Measurements from ENCODE around the gene RSF1.
"Not testable (repeated sequence)": the region's sequence is repeated elsewhere in the genome, so short reads cannot be mapped to it uniquely, and the experiment has no call there.

Gene RSF1

GRCh38 chr11:77820565-77821348 is at the start of gene RSF1, which contains the start of gene AAMDC:
Gene RSF1, minus strand, starts transcription at chr11:77820722. Its CDS starts 8 bp downstream, at chr11:77820714.
Gene AAMDC, plus strand, starts transcription at chr11:77821144. Its CDS starts 21,353 bp downstream, at chr11:77842497.
- in situ Hi-C loops (cut with MboI; ENCODE audit: low sequenced_read_pairs), result no loop called here

GRCh38 chr11:77868744-77869143 is 48.2 kb upstream of the RSF1 start:
- in situ Hi-C loops (cut with MboI; ENCODE audit: low sequenced_read_pairs), result no loop called here

GRCh38 chr11:77866336-77866735 is 45.8 kb upstream of the RSF1 start:
- in situ Hi-C loops (cut with MboI; ENCODE audit: low sequenced_read_pairs), result no loop called here

GRCh38 chr11:77865805-77866204 is 45.3 kb upstream of the RSF1 start:
- in situ Hi-C loops (cut with MboI; ENCODE audit: low sequenced_read_pairs), result no loop called here

GRCh38 chr11:77861444-77861843 is 40.9 kb upstream of the RSF1 start:
- in situ Hi-C loops (cut with MboI; ENCODE audit: low sequenced_read_pairs), result not testable (repeated sequence)

GRCh38 chr11:77857906-77858457 is 37.5 kb upstream of the RSF1 start:
- in situ Hi-C loops (cut with MboI; ENCODE audit: low sequenced_read_pairs), result not testable (repeated sequence)

GRCh38 chr11:77854838-77855237 is 34.3 kb upstream of the RSF1 start:
- in situ Hi-C loops (cut with MboI; ENCODE audit: low sequenced_read_pairs), result no loop called here

- in situ Hi-C loops (cut with MboI; ENCODE audit: low sequenced_read_pairs), result no loop called here
Measured at GRCh38 chr11:77851503-77851902, 31.0 kb upstream of the RSF1 start.

- in situ Hi-C loops (cut with MboI; ENCODE audit: low sequenced_read_pairs), result not testable (repeated sequence)
Measured at GRCh38 chr11:77843700-77844099, 23.2 kb upstream of the RSF1 start.

GRCh38 chr11:77842441-77843121 is 22.1 kb upstream of the RSF1 start:
- in situ Hi-C loops (cut with MboI; ENCODE audit: low sequenced_read_pairs), result no loop called here

GRCh38 chr11:77833302-77833701 is 12.8 kb upstream of the RSF1 start:
- in situ Hi-C loops (cut with MboI; ENCODE audit: low sequenced_read_pairs), result no loop called here

- in situ Hi-C loops (cut with MboI; ENCODE audit: low sequenced_read_pairs), result no loop called here
Measured at GRCh38 chr11:77828926-77829325, 8.4 kb upstream of the RSF1 start.

- in situ Hi-C loops (cut with MboI; ENCODE audit: low sequenced_read_pairs), result no loop called here
Measured at GRCh38 chr11:77823775-77824174, 3.3 kb upstream of the RSF1 start.

GRCh38 chr11:77822126-77822525 is 1.6 kb upstream of the RSF1 start:
- in situ Hi-C loops (cut with MboI; ENCODE audit: low sequenced_read_pairs), result not testable (repeated sequence)

- in situ Hi-C loops (cut with MboI; ENCODE audit: low sequenced_read_pairs), result no loop called here
Measured at GRCh38 chr11:77821349-77821851, 878 bp upstream of the RSF1 start.

GRCh38 chr11:77819921-77820564 is 479 bp downstream of the RSF1 start:
- in situ Hi-C loops (cut with MboI; ENCODE audit: low sequenced_read_pairs), result no loop called here

- in situ Hi-C loops (cut with MboI; ENCODE audit: low sequenced_read_pairs), result no loop called here
Measured at GRCh38 chr11:77819411-77819920, 1.1 kb downstream of the RSF1 start.

GRCh38 chr11:77815459-77815858 is 5.1 kb downstream of the RSF1 start:
- in situ Hi-C loops (cut with MboI; ENCODE audit: low sequenced_read_pairs), result no loop called here

- in situ Hi-C loops (cut with MboI; ENCODE audit: low sequenced_read_pairs), result no loop called here
Measured at GRCh38 chr11:77814848-77815247, 5.7 kb downstream of the RSF1 start.

- in situ Hi-C loops (cut with MboI; ENCODE audit: low sequenced_read_pairs), result no loop called here
Measured at GRCh38 chr11:77813256-77813655, 7.3 kb downstream of the RSF1 start.

GRCh38 chr11:77806993-77807392 is 13.5 kb downstream of the RSF1 start:
- in situ Hi-C loops (cut with MboI; ENCODE audit: low sequenced_read_pairs), result no loop called here

All from HL-60/S4 treated with phorbol 12-myristate 13-acetate at 8.2 ng/mL for 4 days and 3 days (cell line).